Activated CD8-positive, alpha-beta memory T cell treated with anti-CD3 and anti-CD28 coated beads, Interleukin-2, amount 50 U/mL, for 4 hours (primary cell): ENCODE measurements around the gene AUTS2.

Experiments
- DNase-seq: peaks from one replicate; pipeline ENCODE4 v3.0.0-alpha.2; 2020

Gene AUTS2

DNA sequence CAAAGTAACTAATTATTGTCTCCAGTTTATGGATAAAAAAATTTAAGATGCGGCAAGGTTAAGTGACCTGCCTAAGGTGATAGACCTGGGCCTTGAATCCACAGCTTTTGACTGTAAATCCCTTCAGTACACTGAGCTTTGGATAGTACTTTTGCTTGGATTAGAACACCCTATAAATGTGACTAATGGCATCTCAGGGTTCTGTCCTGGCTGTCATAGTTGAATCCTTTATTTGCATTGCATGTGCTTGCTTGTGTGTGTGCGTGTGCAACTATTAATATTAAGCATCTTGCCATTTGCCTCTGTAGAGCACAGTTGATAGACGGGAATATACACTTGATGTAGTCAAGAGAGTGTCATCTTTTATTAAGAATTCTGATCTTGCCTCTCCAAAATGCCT, 228.0 kb downstream of the AUTS2 start:
- no peak for DNase-seq

DNA sequence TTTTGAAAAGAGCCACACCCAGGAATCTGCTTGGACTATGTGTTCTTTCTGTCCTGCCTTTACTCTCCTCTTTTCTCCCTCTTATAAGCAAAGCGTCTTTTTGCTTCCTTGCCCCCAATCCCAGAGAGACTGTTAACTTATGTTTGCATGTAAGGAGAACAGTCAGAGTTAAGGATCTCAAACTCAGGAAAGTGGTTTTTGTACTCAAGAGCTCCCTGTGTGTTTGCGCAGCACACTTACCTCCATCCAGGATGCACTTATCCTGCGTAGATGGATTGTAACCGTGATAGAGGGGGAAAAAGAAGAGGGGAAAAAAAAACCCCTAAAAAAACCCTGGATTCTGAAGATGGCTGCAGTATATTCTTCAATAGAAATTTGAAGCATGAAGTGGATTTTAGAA, 228.9 kb downstream of the AUTS2 start:
- no peak for DNase-seq

DNA sequence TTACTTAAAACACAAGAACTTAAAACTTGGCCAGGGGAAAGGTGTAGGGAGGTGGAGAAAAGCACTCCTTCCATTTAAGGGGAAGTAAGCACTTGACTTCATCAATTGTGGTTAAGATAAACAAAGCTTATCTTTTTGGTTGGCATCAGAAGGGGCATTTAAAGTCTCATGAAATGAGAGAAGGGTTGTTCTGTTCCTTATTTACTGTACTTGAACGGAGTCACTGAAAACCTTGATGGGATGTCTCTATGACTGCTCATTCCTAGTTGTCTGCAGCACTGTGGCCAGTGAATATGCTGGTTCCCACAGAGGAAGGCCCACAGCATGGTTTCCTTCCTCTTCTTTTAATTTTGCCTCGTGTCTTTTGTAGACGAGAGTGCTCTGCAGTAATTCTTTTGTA, 229.3 kb downstream of the AUTS2 start:
- no peak for DNase-seq

DNA sequence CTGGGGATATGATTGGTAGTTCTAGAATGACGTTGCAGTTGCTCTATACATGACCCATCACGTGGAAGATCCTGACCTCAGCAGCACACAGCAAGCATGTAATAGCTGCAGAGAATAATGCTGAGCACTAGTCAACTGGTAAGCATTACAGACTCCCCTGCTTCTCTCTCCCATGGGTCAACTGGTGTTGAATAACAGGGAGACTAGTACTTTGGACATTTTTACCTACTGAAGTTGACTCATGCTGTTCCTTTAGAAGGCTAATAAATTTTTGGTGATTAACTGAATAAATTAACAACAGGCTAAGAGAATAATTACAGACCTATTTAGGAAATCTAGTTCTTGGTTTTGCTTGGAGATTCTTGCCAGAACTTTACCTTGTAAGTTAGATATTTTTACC, 234.1 kb downstream of the AUTS2 start:
- DNase-seq, result no peak

DNA sequence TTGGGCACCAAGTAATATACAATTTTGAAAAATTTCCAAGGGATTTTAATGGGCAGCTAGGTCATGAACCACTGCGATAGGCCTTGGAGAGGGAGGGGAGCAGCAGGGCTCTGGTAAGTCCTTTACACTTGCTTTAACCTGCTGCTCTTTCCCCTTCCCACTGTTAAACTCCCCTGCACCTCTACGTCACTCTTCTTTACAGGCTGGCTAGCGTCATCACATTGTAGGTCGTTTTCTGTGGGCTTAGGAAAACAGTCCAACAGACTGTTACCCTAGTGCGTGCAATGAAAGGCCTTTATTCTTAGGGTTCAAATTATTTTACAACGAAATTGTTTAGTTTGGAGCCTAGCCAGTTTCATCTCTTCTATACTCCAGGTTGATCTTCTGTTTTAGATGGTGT, 235.7 kb downstream of the AUTS2 start:
- no peak for DNase-seq

GRCh38 chr7:69836702-69837101, 238.4 kb downstream of the AUTS2 start:
- no peak for DNase-seq

- DNase-seq, result no peak
These were observed 239.3 kb downstream of the AUTS2 start for GRCh38 chr7:69837387-69838068.

- no peak for DNase-seq
These were observed 241.5 kb downstream of the AUTS2 start for GRCh38 chr7:69839782-69840181.

DNA sequence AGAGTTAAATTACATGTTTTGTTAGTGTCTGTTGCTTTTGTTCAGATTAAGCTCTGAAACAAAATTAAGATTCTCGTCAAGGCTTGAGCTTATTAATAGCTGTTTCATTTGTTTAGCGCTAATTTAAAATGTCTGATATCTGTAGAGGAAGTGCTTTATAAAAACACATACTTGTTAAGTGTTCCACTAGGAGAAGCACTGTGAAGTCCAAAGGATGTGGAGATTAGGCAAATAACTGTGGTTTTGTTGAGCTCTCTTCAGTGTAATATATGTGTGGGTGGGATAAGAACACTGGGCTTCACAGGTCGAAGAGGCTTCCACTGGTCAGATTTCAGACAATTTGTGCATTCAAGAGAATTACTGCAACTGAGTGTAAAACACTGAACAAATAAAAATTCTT, 242.0 kb downstream of the AUTS2 start:
- no peak for DNase-seq

GRCh38 chr7:69843653-69844052, 245.4 kb downstream of the AUTS2 start:
- no peak for DNase-seq

DNA sequence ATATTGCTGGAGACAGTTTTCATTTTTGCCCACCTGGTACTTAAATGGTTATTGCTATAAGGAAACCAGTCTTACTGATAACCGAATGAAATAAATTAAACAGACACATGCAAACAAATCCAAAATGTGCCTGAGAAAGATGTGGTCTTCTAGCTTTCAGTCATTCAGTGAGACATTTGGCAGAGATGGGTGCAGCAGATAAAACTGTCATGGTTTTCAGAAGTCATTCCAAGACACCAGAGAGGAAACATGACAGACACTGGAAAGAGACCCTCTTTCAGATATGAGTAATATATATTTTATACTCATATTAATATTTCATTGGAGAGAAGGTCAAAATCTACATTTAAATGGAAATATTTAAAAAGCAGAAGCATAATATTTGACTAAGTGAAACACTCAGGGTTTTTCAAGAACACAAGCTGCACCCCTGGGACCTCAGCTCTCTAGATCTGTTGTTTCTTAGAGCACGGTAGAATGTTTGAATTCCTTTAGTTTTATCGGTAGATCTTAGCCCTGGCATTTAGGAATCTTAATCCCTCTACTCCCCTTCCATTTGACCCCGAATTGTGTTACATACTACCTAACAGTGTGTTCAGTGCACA, 246.1 kb downstream of the AUTS2 start:
- no peak for DNase-seq

DNA sequence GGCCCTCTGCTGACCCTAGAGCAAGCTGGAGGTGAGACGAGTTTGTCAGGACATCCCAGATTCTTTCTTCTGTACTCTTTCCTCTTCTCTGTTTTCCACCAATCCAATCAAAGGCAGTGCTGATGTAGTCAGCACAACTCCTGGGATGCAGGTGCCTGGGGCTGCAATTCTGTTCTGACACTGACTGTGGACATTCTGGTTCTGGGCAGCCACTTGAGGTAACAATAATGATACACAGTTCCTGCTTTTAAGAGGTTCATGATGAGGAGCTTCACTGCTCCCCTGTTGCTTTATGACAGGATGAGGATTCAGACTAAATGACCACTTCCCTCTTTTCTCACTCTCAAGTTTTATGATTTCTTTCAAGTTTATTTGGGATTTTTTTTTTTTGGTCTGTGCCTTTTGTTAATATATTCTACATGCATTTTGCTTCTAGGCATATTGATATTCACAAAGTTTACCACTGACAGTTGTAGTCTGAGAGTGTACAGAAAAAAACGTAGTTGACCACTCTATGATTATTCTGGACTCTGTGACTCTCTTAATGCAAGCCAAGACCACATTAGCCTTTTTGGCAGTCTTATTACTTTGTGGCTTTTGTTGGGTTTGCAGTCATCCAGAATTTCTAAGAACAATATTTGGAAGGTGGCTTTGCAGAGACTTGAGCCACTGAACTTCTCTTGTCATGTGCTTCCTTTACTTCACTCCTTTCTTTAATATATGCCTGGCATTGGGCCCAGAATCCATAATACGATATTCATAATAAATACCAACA, 247.6 kb downstream of the AUTS2 start:
- DNase-seq, result no peak

DNA sequence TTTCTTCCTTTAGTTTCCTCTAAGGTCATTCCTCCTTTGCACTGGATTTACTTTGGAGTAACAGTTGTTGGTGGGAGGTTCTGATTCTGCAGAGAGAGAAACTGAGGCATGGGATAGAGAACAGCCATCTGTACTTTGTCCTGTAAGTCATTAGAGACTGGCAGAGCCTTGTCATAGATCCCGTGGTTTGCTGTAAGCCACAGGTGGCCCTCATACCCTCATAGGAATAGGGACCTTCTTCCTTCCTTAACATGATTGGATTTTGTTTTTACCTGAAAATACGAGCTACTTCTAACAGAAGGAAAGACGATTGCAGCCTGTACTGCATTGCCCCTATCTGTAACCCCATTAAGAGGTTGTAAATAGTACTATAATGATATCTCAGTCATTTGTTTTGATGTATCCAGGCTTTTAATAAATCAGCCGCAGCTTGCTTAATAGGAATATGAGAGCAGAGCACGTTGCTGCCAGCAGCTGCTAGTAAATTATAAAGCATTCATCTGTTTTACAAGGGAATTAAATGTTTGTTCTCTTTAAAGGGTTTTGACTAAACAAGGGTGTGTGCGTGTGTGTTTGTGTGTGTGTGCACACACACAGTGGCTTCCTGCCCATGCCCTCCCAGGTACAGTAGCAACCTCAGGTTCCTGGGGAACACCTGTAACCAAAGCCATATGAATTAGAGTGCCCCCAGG, 249.8 kb downstream of the AUTS2 start:
- DNase-seq, result no peak

- DNase-seq, result no peak
These were observed 251.0 kb downstream of the AUTS2 start for GRCh38 chr7:69849268-69849667.

- no peak for DNase-seq
These were observed 258.7 kb downstream of the AUTS2 start for GRCh38 chr7:69857014-69857413.

GRCh38 chr7:69858471-69858870, 260.2 kb downstream of the AUTS2 start:
- no peak for DNase-seq

- no peak for DNase-seq
These were observed 261.1 kb downstream of the AUTS2 start for GRCh38 chr7:69859342-69859741.

DNA sequence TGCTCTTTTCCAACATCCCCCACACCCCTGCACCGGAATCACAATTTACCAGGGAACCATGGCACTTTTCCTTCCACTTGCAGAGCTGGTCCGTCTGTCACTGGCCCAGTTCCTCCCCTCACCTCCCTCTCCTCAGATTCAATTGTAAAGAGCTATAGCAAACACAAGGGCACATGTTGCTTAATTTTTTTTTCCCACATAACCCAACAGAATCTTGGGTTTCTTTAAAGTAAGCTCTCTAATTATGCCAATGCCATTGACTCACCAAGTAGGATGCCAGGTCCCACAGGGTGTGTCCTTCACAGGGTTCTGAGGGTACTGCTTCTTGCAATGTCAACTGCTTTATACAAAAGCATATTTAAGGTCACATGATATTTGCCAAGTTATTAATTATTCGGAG, 262.2 kb downstream of the AUTS2 start:
- DNase-seq, result no peak

- DNase-seq, result no peak
These were observed 262.8 kb downstream of the AUTS2 start for GRCh38 chr7:69860941-69861622.

GRCh38 chr7:69862413-69863064, 264.3 kb downstream of the AUTS2 start:
- no peak for DNase-seq

DNA sequence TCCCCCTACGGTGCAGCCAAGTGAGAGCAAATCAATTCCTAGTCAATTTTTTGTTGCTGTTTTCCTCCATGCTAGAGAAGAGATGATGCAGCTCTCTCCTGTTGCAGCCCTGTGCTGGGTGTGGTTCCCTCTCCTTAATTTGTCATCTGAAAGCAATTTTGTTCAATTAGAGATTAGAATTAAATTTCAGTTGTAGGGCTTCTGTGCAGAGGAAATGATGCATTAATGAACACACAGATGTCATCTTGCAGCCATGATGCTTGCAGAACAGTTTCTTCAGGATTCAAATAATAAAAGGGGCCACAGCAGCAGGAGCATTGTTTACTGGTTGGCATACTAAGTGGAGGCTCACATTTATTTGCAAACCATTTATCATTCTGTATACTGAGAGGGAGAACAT, 266.0 kb downstream of the AUTS2 start:
- DNase-seq, result no peak

DNA sequence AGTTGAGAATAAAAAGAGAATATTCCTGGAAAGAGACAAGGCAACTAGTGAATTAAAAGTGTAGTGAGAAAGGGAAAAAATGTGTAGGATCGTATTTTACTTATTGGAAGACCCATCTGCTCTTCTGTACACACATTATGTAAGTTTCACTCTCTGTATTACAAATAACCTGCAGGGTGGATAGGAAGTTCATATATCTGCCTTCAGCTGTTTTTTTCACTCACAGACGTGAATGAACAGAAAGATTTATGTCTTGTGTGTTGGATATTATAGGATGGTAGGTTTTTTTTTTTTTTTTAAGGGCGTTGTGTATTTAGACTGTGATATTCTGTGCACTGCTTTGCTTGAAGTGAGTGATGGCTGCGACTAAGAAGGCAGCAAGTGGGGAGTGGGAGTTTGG, 266.5 kb downstream of the AUTS2 start:
- no peak for DNase-seq

- DNase-seq, result no peak
These were observed 270.6 kb downstream of the AUTS2 start for GRCh38 chr7:69868921-69869320.
